ENCODE data around the gene PLIN4.

GRCh38 chr19:4474514-4475022, 43.7 kb downstream of the PLIN4 start:
- TF ChIP-seq CTCF (IDR thresholded peaks at IDR 0.05) (no peak), POLR2AphosphoS5 (IDR thresholded peaks at IDR 0.05; ENCODE audit: insufficient read depth in 1 of 2, low read depth in 1 of 2) (no peak)

Measured in vagina (tissue), 2 donors.